ENCODE measurements around the gene GAD1.

- no peak for TF ChIP-seq EZH2 (IDR thresholded peaks at IDR 0.05)
- TF ChIP-seq POLR2AphosphoS5 (IDR thresholded peaks at IDR 0.05; ENCODE audit: borderline replicate concordance, low read depth, low read length): no peak
- no peak for TF ChIP-seq FOXP2 (optimal IDR thresholded peaks at IDR 0.05; ENCODE audit: control extremely low read depth, extremely low read length, insufficient read depth)
These were observed 46.6 kb upstream of the GAD1 start, which contains the start of gene ERICH2 for GRCh38 chr2:170770008-170770605.
